Measurements from ENCODE around the gene PPP2R2D.
"Not testable (repeated sequence)": the region's sequence is repeated elsewhere in the genome, so short reads cannot be mapped to it uniquely, and the experiment has no call there.

The PPP2R2D gene

DNA sequence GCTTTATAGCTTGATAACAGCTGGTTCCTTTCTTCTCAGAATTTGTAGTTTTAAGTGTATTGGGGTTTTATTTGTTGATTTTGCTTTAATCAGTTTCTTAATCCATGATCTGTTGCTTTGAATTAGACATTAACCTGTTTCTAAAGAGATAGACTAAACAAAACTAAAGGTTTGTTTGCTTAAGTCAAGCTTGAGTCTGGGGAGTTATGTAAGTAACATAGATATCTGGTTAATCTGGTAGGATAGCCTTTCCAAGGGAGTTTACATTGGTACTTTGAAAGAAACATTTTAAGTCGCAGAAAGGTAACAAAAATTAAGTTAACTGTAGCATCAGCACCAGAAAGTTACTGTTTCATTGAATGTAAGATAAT, 5.4 kb downstream of the PPP2R2D start:
- Mint-ChIP-seq H3K36me3 (peaks cover 85% of the 10 kb centered on the region), H3K4me3 (no peak overlapping the region), H3K4me1 (peaks cover 59% of the 10 kb centered on the region), H3K9me3 (no peaks in the 10 kb centered on the region), H3K27ac (no peak overlapping the region)
- ATAC-seq (no peak), DNase-seq (ENCODE audit: low spot score in 2 of 2) (no peak)

DNA sequence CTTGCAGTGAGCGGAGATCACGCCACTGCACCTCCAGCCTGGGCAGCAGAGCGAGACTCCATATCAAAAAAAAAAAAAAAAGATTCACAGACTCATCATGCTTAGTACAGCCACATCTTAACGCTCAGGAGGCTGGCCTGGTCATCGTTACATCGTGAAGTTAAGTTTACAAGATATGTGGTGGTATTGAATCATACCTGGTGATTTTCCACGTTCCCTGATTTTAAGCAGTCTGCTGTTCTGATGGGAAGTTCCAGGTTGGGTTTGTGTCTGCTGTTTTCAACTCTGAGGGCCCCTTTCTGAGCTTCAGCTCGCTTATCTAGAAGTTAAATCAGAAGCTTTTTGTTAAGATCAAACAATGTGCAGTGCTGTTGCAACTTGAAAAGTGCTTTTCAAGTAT, 6.9 kb downstream of the PPP2R2D start:
- Mint-ChIP-seq H3K4me1 (peaks cover 58% of the 10 kb centered on the region), H3K4me3 (no peak overlapping the region), H3K9me3 (no peaks in the 10 kb centered on the region), H3K27ac (no peak overlapping the region), H3K36me3 (peaks cover 88% of the 10 kb centered on the region)
- ATAC-seq = no peak
- no peak for DNase-seq (ENCODE audit: low spot score in 2 of 2)

DNA sequence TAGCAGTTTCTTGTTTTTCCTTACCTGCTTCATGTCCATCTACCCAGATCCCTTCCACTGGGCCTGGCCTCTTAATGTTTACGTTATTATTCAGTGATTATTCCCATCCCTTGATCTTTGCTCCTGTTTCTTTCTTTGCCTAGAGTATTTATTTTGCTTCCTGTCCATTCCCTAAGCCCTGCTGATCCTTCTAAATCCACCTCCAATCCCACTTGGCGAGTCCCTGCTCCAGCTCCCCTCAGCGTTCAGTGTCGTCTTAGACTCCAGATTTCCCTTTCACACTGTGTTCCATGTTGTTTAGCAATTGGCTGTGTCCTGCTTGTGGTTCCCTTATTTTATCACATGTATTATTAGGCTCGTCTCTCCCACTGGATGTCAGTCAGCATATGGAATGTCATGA, 7.3 kb downstream of the PPP2R2D start:
- peak overlapping the region; percentile 70 for H3K27ac Mint-ChIP-seq
- H3K36me3 Mint-ChIP-seq = peaks cover 88% of the 10 kb centered on the region
- H3K4me3 Mint-ChIP-seq = no peak overlapping the region
- DNase-seq (ENCODE audit: low spot score in 2 of 2) (no peak), ATAC-seq (no peak)
- H3K4me1 Mint-ChIP-seq = peaks cover 60% of the 10 kb centered on the region
- no peaks in the 10 kb centered on the region for H3K9me3 Mint-ChIP-seq

DNA sequence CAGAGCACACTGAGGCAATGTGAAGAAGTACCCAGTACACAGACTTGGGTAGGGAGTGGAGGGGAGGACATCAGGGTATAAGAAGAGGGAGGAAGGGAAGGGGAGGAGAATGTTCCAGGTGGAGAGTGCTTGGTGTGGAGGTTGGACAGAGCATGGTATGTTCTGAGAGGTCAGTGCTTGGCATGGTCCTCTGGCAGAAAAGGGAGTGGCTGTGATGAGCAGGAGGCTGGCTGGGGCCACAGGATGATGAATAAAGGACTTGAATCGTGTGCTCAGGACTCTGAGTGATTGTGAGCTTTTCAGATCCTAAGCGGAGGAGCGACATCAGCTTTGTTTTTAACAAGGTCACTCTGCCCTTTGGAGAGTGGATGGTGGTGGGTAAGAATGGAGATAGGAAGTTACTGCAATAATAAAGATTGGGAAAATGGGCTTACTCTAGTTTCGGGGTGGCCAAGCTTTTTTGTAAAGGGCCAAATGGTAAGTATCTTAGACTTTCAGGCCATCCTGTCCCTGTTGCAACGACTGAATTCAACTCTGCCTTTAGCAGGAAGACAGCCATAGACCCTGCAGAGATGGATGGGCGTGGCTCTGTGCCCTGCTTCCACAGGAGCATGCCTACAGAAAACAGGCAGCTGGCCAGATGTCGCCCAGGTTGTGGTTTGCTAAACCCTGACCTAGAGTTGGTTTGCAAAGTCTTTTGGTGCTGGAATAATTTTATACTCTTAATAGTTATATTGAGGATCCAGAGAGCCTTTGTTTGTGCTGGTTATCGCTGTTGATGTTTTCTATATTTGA, 8.4 kb downstream of the PPP2R2D start:
- peak overlapping the region; percentile 70 for H3K27ac Mint-ChIP-seq
- DNase-seq (ENCODE audit: low spot score in 2 of 2) = no peak
- peaks cover 80% of the 10 kb centered on the region for H3K36me3 Mint-ChIP-seq
- H3K4me1 Mint-ChIP-seq = peaks cover 62% of the 10 kb centered on the region
- H3K4me3 Mint-ChIP-seq = no peak overlapping the region
- no peaks in the 10 kb centered on the region for H3K9me3 Mint-ChIP-seq
- ATAC-seq = no peak

DNA sequence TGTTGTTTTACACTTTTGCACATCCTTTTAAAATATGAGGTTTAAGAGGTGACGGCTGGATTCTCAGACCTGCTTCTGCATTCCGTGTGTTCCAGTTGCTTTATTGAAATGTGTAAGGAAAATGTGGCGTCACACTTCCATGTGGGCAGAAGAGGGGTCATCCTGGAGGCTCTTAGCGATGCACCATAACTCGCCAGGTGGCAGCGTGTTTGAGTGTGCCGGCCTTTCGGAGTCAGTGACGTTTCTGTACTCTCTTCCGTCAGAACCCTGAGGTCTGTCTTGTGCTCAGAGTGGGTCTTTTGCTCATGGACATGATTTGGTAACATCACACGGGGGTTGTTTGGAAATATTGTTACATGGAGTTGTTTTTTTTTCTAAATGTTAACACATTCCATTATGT, 9.1 kb downstream of the PPP2R2D start:
- no peak for DNase-seq (ENCODE audit: low spot score in 2 of 2)
- Mint-ChIP-seq H3K4me3 (no peak overlapping the region), H3K4me1 (peaks cover 60% of the 10 kb centered on the region), H3K27ac (no peak overlapping the region), H3K9me3 (no peaks in the 10 kb centered on the region), H3K36me3 (peaks cover 73% of the 10 kb centered on the region)
- no peak for ATAC-seq

DNA sequence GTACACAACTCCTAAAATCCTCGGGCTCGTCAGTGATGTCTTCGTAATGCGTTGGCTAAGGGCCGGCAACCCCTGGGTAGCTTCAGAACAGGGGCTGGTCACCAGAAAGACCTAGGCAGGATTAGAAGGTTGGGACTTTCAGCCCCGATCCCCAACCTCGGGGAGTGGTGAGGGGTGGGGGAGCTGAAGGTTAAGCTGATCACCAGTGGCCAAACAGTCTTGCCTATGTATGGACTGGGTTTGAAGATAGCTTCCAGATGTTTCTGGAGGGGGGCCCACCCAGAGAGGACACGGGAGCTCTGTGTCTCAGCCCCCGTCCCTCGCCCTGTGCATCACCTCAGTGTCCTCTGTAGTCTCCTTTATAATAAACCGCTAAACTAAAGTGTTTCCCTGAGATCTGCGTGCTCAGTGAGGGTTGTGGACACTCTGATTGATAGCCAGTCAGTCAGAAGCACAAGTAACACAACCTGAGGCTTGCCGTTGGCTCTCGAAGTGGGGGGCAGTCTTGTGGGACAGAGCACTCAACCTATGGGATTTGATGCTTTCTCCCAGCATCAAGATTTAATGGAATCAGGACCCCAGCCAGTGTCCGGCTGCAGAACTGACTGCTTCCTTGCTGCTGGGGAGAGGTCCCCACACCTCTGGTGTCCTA, 10.0 kb downstream of the PPP2R2D start:
- Mint-ChIP-seq H3K27ac (peak overlapping the region; percentile 43), H3K36me3 (peaks cover 75% of the 10 kb centered on the region), H3K4me3 (no peak overlapping the region), H3K9me3 (no peaks in the 10 kb centered on the region), H3K4me1 (peaks cover 56% of the 10 kb centered on the region)
- DNase-seq (ENCODE audit: low spot score in 2 of 2) (no peak), ATAC-seq (no peak)

DNA sequence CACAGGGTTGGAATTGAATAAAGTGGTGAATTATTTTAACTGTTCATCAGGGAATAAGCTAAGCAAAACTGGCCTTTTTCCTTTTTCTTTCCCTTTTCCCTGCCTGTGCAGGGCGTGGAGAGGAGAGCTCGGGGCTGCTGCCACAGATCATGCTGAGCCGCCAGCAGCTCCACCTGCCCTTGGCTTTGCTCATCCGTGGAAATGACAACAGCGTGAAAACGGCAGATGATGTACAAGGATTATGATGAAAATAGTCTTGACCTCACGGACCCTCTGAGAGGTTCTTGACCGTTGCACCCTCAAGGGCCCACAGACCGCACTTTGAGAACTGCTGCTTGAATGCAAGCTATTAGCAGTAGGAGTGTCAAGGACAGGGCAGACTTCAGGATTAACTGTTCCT, 10.6 kb downstream of the PPP2R2D start:
- H3K4me1 Mint-ChIP-seq = peaks cover 56% of the 10 kb centered on the region
- DNase-seq (ENCODE audit: low spot score in 2 of 2) (no peak), ATAC-seq (no peak)
- peak overlapping the region; percentile 43 for H3K27ac Mint-ChIP-seq
- no peaks in the 10 kb centered on the region for H3K9me3 Mint-ChIP-seq
- H3K4me3 Mint-ChIP-seq = no peak overlapping the region
- peaks cover 74% of the 10 kb centered on the region for H3K36me3 Mint-ChIP-seq

DNA sequence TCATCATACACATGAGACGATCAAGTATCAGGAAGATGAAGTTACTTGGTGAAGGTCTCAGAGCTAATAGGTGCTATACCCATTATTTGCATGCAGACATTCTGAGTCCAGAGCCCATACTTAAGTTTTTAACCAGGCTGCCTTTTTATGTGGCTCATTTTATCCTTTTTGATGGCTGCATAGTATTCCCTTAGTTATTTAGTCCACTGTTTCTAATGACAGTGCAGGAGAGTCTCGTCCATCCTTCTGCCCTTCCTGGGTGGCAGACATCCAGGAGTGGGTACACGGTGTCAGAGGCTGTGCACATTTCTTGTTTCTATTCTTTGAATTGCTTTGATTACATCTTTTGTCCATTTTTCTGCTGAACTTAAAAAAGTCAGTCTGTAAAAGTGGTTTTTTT, 11.8 kb downstream of the PPP2R2D start:
- H3K4me3 Mint-ChIP-seq = no peak overlapping the region
- no peak for DNase-seq (ENCODE audit: low spot score in 2 of 2)
- H3K4me1 Mint-ChIP-seq = peaks cover 66% of the 10 kb centered on the region
- H3K36me3 Mint-ChIP-seq = peaks cover 74% of the 10 kb centered on the region
- H3K9me3 Mint-ChIP-seq = peaks cover 2% of the 10 kb centered on the region
- H3K27ac Mint-ChIP-seq = peak overlapping the region; percentile 12
- ATAC-seq = no peak

DNA sequence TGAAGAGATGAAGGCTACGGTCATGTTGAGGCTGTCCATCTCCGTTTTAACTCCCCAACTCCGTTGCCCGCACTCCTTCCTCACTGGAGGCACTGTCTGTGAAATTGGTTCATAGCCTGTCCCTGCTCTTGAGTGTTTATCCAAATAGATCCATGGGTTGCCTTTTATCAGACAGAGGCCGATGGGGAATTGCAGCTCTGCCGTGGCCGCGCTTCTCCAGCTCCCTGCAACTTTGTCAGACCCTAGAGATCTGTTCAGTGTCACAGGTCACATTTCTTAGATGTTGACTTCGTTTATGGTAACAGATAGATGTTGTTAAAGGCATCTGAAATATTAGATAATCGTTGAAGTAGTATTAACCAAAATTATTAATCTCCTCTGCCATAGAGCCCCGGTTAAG, 14.7 kb downstream of the PPP2R2D start:
- Mint-ChIP-seq H3K27ac (peak overlapping the region; percentile 97), H3K4me1 (peaks cover 77% of the 10 kb centered on the region)

DNA sequence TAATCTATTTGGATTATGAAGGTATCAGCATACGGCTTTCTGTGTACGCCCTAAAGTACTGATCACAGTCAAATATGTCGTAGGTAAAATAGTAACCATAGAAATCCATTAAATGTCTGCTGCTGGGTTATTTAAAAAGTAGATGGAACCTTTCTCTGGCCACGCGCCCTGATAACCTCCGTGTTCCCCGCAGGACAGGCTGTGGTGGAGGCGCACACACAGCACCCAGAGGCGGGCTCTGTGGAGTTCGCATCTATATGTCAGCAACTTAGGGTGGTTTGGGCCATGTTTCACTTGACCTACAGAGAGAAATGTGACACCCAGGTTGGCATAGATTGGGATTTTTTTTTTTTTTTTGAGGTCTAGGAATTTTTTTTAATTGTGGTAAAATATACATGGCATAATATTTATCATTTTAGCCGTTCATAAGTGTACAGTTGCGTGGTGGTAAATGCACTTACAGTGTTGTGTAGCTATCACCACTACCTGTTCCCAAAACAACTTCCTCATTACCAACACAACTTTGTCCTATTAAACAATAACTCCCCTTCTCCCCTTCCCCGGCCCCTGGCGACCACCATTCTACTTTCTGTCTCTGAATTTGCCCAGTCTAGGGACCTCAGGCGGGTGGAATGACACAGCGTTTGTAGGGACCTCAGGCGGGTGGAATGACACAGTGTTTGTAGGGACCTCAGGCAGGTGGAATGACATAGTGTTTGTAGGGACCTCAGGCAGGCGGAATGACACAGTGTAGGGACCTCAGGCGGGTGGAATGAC, 15.4 kb downstream of the PPP2R2D start:
- Mint-ChIP-seq H3K27ac (peak overlapping the region; percentile 97), H3K9me3 (peaks cover 12% of the 10 kb centered on the region), H3K4me1 (peaks cover 84% of the 10 kb centered on the region), H3K4me3 (no peak overlapping the region), H3K36me3 (peaks cover 70% of the 10 kb centered on the region)
- ATAC-seq = no peak
- no peak for DNase-seq (ENCODE audit: low spot score in 2 of 2)

More for the DNA sequence above, 14.7 kb downstream of the PPP2R2D start:
- DNase-seq (ENCODE audit: low spot score in 2 of 2) (no peak), ATAC-seq (no peak)
- peaks cover 72% of the 10 kb centered on the region for H3K36me3 Mint-ChIP-seq
- no peak overlapping the region for H3K4me3 Mint-ChIP-seq
- H3K9me3 Mint-ChIP-seq = peaks cover 12% of the 10 kb centered on the region

DNA sequence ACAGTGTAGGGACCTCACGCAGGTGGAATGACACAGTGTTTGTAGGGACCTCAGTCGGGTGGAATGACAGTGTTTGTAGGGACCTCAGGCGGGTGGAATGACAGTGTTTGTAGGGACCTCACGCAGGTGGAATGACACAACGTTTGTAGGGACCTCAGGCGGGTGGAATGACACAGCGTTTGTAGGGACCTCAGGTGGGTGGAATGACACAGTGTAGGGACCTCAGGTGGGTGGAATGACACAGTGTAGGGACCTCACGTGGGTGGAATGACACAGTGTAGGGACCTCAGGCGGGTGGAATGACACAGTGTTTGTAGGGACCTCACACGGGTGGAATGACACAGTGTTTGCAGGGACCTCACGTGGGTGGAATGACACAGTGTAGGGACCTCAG, 16.0 kb downstream of the PPP2R2D start:
- Mint-ChIP-seq H3K4me1 (peaks cover 89% of the 10 kb centered on the region), H3K36me3 (peaks cover 64% of the 10 kb centered on the region), H3K9me3 (peaks cover 12% of the 10 kb centered on the region), H3K27ac (peak overlapping the region; percentile 97)
- not testable (repeated sequence) for H3K4me3 Mint-ChIP-seq; ATAC-seq; DNase-seq (ENCODE audit: low spot score in 2 of 2)

DNA sequence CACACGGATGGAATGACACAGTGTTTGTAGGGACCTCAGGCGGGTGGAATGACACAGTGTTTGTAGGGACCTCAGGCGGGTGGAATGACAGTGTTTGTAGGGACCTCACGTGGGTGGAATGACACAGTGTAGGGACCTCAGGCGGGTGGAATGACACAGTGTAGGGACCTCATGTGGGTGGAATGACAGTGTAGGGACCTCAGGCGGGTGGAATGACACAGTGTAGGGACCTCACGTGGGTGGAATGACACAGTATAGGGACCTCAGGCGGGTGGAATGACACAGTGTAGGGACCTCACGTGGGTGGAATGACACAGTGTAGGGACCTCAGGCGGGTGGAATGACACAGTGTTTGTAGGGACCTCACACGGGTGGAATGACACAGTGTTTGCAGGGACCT, 16.7 kb downstream of the PPP2R2D start:
- DNase-seq (ENCODE audit: low spot score in 2 of 2); H3K4me3 Mint-ChIP-seq; ATAC-seq: not testable (repeated sequence)
- Mint-ChIP-seq H3K36me3 (peaks cover 56% of the 10 kb centered on the region), H3K27ac (peak overlapping the region; percentile 97), H3K4me1 (peaks cover 84% of the 10 kb centered on the region), H3K9me3 (peaks cover 12% of the 10 kb centered on the region)

DNA sequence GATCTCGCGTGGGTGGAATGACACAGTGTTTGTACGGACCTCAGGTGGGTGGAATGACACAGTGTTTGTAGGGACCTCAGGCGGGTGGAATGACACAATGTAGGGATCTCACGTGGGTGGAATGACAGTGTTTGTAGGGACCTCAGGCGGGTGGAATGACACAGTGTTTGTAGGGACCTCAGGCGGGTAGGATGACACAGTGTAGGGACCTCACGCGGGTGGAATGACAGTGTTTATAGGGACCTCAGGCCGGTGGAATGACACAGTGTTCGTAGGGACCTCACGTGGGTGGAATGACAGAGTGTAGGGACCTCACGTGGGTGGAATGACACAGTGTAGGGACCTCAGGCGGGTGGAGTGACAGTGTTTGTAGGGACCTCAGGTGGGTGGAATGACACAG, 18.7 kb downstream of the PPP2R2D start:
- ATAC-seq; DNase-seq (ENCODE audit: low spot score in 2 of 2): not testable (repeated sequence)
- Mint-ChIP-seq H3K36me3 (peaks cover 48% of the 10 kb centered on the region), H3K27ac (peak overlapping the region; percentile 97), H3K9me3 (peaks cover 12% of the 10 kb centered on the region), H3K4me3 (peak overlapping the region; percentile 13), H3K4me1 (peaks cover 73% of the 10 kb centered on the region)

DNA sequence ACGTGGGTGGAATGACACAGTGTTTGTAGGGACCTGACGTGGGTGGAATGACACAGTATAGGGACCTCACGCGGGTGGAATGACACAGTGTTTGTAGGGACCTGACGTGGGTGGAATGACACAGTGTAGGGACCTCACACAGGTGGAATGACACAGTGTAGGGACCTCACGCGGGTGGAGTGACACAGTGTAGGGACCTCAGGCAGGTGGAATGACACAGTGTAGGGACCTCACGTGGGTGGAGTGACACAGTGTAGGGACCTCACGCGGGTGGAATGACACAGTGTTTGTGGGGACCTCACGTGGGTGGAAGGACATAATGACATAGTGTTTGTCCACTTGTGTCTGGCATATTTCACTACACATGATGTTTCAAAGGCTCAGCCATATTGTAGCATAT, 19.3 kb downstream of the PPP2R2D start:
- DNase-seq (ENCODE audit: low spot score in 2 of 2) (no peak), ATAC-seq (peak; percentile 86)
- Mint-ChIP-seq H3K9me3 (peaks cover 12% of the 10 kb centered on the region), H3K27ac (peak overlapping the region; percentile 97), H3K4me1 (peaks cover 73% of the 10 kb centered on the region), H3K36me3 (peaks cover 48% of the 10 kb centered on the region), H3K4me3 (peak overlapping the region; percentile 13)

DNA sequence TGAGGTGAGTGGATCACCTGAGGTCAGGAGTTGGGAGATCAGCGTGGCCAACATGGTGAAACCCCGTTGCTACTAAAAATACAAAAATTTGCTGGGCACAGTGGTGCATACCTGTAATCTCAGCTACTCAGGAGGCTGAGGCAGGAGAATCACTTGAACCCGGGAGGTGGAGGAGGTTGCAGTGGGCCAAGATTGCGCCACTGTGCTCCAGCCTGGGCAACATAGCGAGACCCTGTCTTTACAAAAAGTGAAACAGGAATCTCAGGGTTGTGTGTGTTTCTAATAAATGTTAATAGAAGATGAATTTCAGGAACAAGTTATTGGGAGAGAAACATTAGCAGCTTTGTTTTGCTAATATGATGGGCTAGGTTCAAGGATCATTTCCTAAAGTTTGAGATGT, 19.9 kb downstream of the PPP2R2D start:
- Mint-ChIP-seq H3K27ac (peak overlapping the region; percentile 97), H3K4me1 (peaks cover 74% of the 10 kb centered on the region), H3K36me3 (peaks cover 44% of the 10 kb centered on the region), H3K4me3 (no peak overlapping the region), H3K9me3 (peaks cover 12% of the 10 kb centered on the region)
- no peak for ATAC-seq
- no peak for DNase-seq (ENCODE audit: low spot score in 2 of 2)
